Right cardiac atrium (tissue), 5 donors: ENCODE data around the gene KCNE1. TPM values are rescaled to one million over a fixed set of nuclear protein-coding genes. Genes with fewer than 3 reads are reported as not detected.
"Not testable (repeated sequence)": the region's sequence is repeated elsewhere in the genome, so short reads cannot be mapped to it uniquely, and the experiment has no call there.

ENCODE experiments used
- ATAC-seq, 2 donors: fragments of 200-7000 bp; cut with Tn5 transposase; one replicate each; pipeline versions ENCODE4 v1.8.0 to v1.9.1; 2020; ENCODE audit warnings: moderate library complexity in 2 of 2, mild to moderate bottlenecking in 1 of 2
- DNase-seq, 3 donors: peaks; one replicate each; pipeline ENCODE4 v3.0.0-alpha.2; 2020
- H3K27ac ChIP-seq: one replicate; pipeline ENCODE4 v1.5.1; 2013; ENCODE audit warnings: mild to moderate bottlenecking, low read length, control low read depth, moderate library complexity
- H3K27me3 ChIP-seq: one replicate; pipeline ENCODE4 v1.6.1; 2013; ENCODE audit not compliant: control insufficient read depth, insufficient read depth
- H3K4me1 ChIP-seq: one replicate; pipeline ENCODE4 v1.6.1; 2013; ENCODE audit warnings: low read length; ENCODE audit not compliant: control insufficient read depth, insufficient read depth
- H3K4me3 ChIP-seq: one replicate; pipeline ENCODE4 v1.5.1; 2013; ENCODE audit warnings: low read length, control low read depth
- H3K9me3 ChIP-seq: one replicate; pipeline ENCODE4 v1.6.1; 2013; ENCODE audit warnings: low read length; ENCODE audit not compliant: control insufficient read depth
- WGBS: extraction: QIAGEN DNeasy Blood & Tissue Kit; methylation state at CpG from one replicate; pipeline ENCODE4 v1.1.7; 2013; 5-methylcytosine and 5-hydroxymethylcytosine counted together
- intact Hi-C, 4 donors: fragments of 100-400 bp; cut with DNase I; formaldehyde crosslinking; loops; one replicate each; pipeline versions ENCODE4 v1.11.0 to v1.14.0; 2022 to 2023
- polyA plus RNA-seq: library from polyadenylated mRNA; stranded (reverse); fragments of 200-250 nt; gene quantifications from one replicate; pipeline ENCODE4 v1.2.3, GENCODE V29; 2013
- total RNA-seq, 4 donors: library from RNA; stranded (reverse); fragmentation: NEBNext Ultra II Directional; extraction: Animal tissue kit (Norgen Biotek cat#: 25700); gene quantifications; one replicate each; pipeline ENCODE4 v1.2.1, GENCODE V29; 2021
- donor health status: healthy with polysubstance abuse.
- donor health status: DM: no; HTN: yes; CAD: no.
- donor health status: DM: no; HTN: no; CAD: no.
- donor health status: DM: no; HTN: yes; CAD: no; lungs with severe emphysema.
- donor health status: DM: yes; HTN: yes; CAD: no.

KCNE1 gene
- total and polyA plus RNA-seq, 5 donors: 3.6 to 11.4 (median 8.3) TPM

- not testable (repeated sequence) for H3K4me1 ChIP-seq
Observed at GRCh38 chr21:34417448-34418077, 94.4 kb downstream of the KCNE1 start.

GRCh38 chr21:34407294-34407693 is 104.7 kb downstream of the KCNE1 start:
- intact Hi-C loops, H3K4me1 ChIP-seq, H3K27me3 ChIP-seq, H3K27ac ChIP-seq, H3K9me3 ChIP-seq, DNase-seq, H3K4me3 ChIP-seq, ATAC-seq: not testable (repeated sequence)
- WGBS: no CpG with 5 or more reads among the region's 9 CpGs

More at GRCh38 chr21:34417448-34418077, 94.4 kb downstream of the KCNE1 start:
- ATAC-seq, H3K4me3 ChIP-seq, H3K27ac ChIP-seq, H3K27me3 ChIP-seq, intact Hi-C loops, DNase-seq, H3K9me3 ChIP-seq: not testable (repeated sequence)
- no CpG with 5 or more reads among the region's 5 CpGs for WGBS

GRCh38 chr21:34406676-34407075 is 105.3 kb downstream of the KCNE1 start:
- DNase-seq, ATAC-seq, H3K9me3 ChIP-seq, H3K4me1 ChIP-seq, intact Hi-C loops, H3K27ac ChIP-seq, H3K4me3 ChIP-seq, H3K27me3 ChIP-seq: not testable (repeated sequence)
- no CpG with 5 or more reads among the region's 2 CpGs for WGBS

- not testable (repeated sequence) for H3K4me1 ChIP-seq
Observed at GRCh38 chr21:34406102-34406501, 105.9 kb downstream of the KCNE1 start.

GRCh38 chr21:34405686-34406085 is 106.3 kb downstream of the KCNE1 start:
- no CpG with 5 or more reads among the region's 2 CpGs for WGBS
- H3K27ac ChIP-seq, H3K27me3 ChIP-seq, H3K4me3 ChIP-seq, H3K9me3 ChIP-seq, DNase-seq, H3K4me1 ChIP-seq, ATAC-seq, intact Hi-C loops: not testable (repeated sequence)

More at GRCh38 chr21:34406102-34406501, 105.9 kb downstream of the KCNE1 start:
- H3K9me3 ChIP-seq, H3K27me3 ChIP-seq, H3K4me3 ChIP-seq, DNase-seq, ATAC-seq, intact Hi-C loops, H3K27ac ChIP-seq: not testable (repeated sequence)
- no CpG with 5 or more reads among the region's 6 CpGs for WGBS

- no CpG with 5 or more reads among the region's 5 CpGs for WGBS
- not testable (repeated sequence) for H3K27ac ChIP-seq
Observed at GRCh38 chr21:34404742-34405141, 107.3 kb downstream of the KCNE1 start.

GRCh38 chr21:34400522-34400921 is 111.5 kb downstream of the KCNE1 start:
- intact Hi-C loops, DNase-seq, H3K4me1 ChIP-seq, H3K4me3 ChIP-seq, ATAC-seq, H3K27ac ChIP-seq, H3K27me3 ChIP-seq, H3K9me3 ChIP-seq: not testable (repeated sequence)
- WGBS: no CpG with 5 or more reads among the region's 5 CpGs

More at GRCh38 chr21:34404742-34405141, 107.3 kb downstream of the KCNE1 start:
- H3K27me3 ChIP-seq, DNase-seq, ATAC-seq, intact Hi-C loops, H3K4me1 ChIP-seq, H3K9me3 ChIP-seq, H3K4me3 ChIP-seq: not testable (repeated sequence)

Other genes with a start within 250 kb of the KCNE1 start
- gene KCNE2, start 148.2 kb downstream of the KCNE1 start, total RNA-seq: under 1 TPM in 2 of 4 donors, not detected in 2; 0.33 to 0.37 TPM
- 0.18 TPM for gene KCNE2, start 148.2 kb downstream of the KCNE1 start, polyA plus RNA-seq
- 10 to 100 TPM in 3 of 4 donors, 1 to 10 TPM in 1; 8.8 to 12.8 (median 11.3) TPM for gene SMIM11, start 136.7 kb downstream of the KCNE1 start, total RNA-seq
- 9.9 TPM for gene SMIM11, start 136.7 kb downstream of the KCNE1 start, polyA plus RNA-seq
- gene SMIM34, start 88.3 kb downstream of the KCNE1 start, total RNA-seq: under 1 TPM in 2 of 4 donors, not detected in 2; 0.26 to 0.34 TPM
- not detected for gene SMIM34, start 88.3 kb downstream of the KCNE1 start, polyA plus RNA-seq
- gene RCAN1, start 102.9 kb upstream of the KCNE1 start, total RNA-seq: 10 to 100 TPM; 26.7 to 39.7 (median 30.7) TPM
- 32.4 TPM for gene RCAN1, start 102.9 kb upstream of the KCNE1 start, polyA plus RNA-seq
- gene CLIC6, start 156.8 kb upstream of the KCNE1 start, total RNA-seq: 10 to 100 TPM in 3 of 4 donors, 1 to 10 TPM in 1; 7.1 to 13.7 (median 12.8) TPM
- 6.1 TPM for gene CLIC6, start 156.8 kb upstream of the KCNE1 start, polyA plus RNA-seq